ENCODE results near the gene COL23A1.

GRCh38 chr5:178475422-178475821 is 114.8 kb downstream of the COL23A1 start:
- TF ChIP-seq, protein P1, sequence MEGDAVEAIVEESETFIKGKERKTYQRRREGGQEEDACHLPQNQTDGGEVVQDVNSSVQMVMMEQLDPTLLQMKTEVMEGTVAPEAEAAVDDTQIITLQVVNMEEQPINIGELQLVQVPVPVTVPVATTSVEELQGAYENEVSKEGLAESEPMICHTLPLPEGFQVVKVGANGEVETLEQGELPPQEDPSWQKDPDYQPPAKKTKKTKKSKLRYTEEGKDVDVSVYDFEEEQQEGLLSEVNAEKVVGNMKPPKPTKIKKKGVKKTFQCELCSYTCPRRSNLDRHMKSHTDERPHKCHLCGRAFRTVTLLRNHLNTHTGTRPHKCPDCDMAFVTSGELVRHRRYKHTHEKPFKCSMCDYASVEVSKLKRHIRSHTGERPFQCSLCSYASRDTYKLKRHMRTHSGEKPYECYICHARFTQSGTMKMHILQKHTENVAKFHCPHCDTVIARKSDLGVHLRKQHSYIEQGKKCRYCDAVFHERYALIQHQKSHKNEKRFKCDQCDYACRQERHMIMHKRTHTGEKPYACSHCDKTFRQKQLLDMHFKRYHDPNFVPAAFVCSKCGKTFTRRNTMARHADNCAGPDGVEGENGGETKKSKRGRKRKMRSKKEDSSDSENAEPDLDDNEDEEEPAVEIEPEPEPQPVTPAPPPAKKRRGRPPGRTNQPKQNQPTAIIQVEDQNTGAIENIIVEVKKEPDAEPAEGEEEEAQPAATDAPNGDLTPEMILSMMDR (conservative IDR thresholded peaks at IDR 0.05 in 1 of 2, IDR thresholded peaks at IDR 0.05 in 1 of 2; ENCODE audit: low read depth in 1 of 2, low read length in 2 of 2): no peak
- TF ChIP-seq EZH2 (IDR thresholded peaks at IDR 0.05; ENCODE audit: low read length, missing control alignments): no peak

Data from fibroblast of lung (primary cell).